Occipital lobe (tissue), 2 donors: Measurements from ENCODE around the gene C9orf85. TPM values are rescaled to one million over a fixed set of nuclear protein-coding genes. Genes with fewer than 3 reads are reported as not detected.

Experiments
- DNase-seq: peaks from one replicate; lab custom pipeline; 2025; lab: John Stamatoyannopoulos, UW
- total RNA-seq: library from RNA; depleted of rRNA; stranded (reverse); fragments of >200 nt; gene quantifications from one replicate; pipeline ENCODE4 v1.2.3, GENCODE V29; 2014

Gene C9orf85
- total RNA-seq, 1 donor from 2014 or later: 14.2 TPM

DNA sequence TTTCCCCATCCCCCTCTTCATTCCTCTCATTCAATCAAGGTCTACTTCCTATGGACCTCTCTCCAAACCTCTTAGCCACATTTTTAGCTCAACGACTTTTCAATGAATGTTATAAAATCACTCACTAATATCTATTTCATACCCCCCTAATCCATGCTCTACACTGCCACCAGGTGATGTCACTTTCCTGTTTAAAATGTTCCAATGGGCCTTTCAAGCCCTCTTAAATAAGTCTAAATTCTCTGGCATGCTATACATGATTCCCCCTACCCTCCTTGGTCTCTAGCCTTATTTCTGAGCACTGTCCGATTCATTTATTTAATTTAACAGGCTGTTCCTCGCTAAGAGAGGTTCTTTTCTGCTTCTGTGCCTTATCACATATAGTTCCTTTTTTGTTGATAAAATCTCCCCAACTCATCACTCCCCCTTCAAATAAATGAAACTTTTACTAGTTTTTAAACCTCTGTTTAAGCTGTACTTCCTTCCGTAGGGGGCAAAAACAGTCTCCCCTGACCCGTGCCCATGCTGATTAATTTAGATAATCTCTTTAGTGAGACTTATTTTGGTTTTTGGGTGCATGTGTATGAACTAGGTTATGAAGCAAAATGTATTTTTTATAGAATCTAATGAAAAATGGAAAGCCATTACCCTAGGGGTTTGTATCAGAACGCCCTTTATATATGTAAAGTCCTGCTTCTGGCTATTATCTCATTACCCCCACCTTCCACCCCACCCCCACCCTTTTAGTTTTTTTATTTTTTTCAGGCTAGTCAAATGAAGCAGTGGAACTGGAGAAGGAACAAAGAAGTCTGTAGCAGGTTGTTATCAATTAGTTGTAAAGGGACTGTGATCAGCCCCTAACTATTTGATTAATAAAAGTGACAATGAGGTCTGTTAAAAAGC lies 9.5 kb upstream of the C9orf85 start:
- DNase-seq: no peak

DNA sequence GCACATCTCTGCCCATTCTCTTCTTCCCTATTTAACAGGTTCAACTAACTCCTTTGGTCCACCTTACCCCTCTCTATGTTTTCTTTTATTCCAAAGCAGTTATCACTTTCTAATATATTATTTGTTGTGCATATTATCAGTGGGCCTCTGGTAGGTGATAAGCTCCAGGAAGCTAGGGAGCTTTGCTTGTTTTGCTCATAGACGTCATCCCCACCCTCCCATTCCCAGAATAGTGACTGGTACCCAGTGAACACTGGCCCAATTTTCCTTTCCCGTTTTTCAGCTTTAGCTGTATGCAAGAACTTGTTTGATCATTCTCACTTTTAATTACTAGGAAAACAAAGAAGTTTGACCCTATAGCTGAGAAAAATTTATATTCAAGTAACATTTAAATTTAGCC lies 7.4 kb upstream of the C9orf85 start:
- DNase-seq: no peak

DNA sequence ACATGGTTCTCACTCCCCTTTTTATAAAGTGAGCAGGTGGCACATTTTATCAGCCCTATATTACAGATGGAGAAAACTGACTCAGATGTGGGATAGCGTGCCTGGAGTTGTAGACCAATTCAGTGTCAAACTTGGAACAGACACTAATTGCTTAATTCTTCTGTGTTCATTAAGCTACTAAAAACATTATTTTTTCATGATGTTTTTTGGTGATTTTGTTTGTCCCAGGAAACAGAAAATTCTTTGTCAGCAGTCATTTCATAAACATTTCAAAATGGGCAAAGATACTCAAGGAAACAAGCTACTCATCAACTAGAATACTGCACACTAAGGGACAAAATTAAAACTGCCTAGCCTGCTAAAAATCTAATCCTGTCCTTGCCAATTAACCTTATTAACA lies 2.6 kb upstream of the C9orf85 start:
- DNase-seq: no peak

DNA sequence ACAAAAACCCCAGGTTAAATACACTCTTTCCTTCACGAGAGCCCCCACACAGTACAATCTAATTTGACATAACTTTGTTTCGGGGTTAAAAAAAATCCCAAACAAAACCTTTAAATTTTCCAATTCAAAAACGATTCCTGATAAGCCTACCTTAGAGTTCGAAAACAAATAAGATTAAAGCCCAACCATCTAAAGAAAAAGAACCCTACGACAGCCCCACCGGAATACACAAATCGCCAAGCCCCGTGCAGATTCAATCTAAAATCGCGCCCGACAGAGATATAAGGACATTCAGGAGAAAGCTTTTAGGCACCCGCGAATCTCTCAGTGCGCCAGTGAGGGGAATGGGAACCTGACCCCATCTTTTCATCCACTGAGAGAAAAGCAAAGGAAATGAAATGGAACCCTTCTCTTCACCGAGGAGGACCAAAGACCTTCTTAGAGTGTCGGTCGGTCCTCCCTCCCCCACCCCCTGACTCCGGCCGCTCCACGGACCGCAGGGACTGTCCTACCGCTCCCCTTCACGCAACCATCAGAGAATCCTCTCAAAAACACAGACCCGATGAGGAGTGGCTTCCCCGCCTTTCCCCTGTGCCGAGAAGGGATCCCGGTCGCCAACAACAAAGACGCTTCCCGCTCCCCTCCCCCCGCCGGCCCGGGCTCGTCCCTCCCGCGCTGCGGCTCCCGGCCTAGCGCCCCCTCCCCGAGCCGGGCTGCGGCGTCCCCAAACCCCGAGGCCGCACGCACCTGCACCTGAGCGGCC lies 1.4 kb upstream of the C9orf85 start:
- peak; percentile 33 for DNase-seq

DNA sequence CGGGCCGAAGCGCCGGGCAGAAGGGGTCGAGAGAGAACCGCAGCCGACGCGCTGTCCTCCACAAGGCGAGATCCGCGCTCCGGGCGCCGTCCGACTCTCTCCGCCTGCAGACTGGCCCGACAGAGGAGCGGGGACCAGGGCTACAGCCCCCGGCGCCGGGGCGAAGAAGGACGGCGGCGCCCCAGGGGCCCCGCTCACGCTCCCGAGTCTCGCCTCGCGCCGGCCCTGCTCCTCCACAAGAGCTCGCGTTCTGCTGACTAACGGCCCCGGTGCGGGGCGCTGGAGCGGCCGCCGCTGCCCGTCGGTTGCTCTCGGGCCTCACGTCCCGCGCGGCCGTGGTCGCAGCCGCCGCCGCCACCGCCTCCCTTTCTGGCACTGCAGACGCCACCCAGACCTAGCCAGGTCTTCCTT lies 784 bp upstream of the C9orf85 start:
- no peak for DNase-seq

DNA sequence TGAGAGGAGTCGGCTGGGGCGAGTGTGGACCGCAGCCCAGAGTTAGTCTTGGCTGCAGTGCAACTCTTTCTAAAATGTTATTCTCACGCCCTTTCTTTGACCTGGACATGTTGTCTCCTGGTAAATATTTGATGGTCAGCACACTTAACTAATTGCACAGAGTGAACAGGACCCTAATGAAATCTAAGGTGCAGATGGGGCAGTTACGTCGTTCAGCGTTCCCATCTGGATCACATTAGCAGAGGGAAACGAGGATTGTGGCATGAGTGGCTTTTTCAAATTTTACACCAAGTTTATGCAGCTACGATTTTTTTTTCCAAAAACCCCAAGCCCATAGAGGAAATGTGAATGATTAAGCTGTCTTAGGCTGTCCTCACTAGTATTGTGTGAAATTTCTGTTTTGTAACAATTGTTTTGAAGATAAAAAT lies 483 bp downstream of the C9orf85 start:
- DNase-seq: no peak

DNA sequence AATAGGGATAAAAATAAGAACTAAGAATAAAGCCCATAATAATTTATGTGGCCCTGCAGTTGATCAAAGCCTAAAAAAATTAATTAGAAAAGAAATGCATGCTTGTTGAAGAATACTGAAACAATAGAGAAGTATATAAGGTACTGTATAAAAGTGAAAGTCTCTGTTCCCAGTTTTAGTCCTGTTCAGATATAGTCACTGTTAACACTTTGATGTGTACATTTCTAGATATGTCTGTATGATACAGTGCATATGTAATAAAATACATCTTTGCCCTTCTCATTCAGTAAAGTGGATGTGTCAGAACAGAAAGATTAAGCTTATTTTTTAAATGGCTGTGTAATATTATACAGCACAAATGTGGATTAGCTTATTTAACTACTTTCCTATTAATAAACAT lies 4.1 kb downstream of the C9orf85 start:
- DNase-seq: no peak

DNA sequence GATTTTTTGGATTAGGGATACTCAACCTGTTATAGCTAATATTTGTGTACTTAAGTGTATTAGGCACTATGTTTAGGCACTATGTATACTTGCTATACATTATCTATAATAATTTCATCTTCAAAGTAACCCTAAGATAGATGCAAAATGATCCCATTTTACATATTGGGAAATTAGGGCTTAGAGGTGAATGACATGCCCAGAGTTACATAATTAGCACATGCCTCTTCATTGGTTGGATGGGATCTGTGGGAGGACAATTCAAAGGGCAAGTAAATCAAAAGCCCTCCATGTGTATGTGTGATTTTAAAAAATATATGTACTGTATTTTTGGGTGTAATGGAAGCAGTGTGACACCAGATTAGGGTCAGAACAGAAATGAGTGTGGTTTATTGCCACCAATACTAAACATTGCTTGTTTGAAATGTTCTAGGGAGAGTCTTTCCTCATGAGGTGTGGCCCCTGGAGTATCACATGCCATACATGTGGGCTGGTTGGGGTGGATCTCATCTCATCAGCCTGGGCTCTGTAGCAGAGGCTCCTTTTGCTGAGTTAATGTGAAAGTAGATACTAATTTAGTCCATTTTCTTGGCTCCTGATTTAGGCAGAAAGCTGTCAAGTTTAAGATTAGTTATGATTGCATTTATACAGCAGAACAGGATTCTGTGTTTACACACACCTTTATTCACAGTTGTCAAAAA lies 5.5 kb downstream of the C9orf85 start:
- DNase-seq: no peak

DNA sequence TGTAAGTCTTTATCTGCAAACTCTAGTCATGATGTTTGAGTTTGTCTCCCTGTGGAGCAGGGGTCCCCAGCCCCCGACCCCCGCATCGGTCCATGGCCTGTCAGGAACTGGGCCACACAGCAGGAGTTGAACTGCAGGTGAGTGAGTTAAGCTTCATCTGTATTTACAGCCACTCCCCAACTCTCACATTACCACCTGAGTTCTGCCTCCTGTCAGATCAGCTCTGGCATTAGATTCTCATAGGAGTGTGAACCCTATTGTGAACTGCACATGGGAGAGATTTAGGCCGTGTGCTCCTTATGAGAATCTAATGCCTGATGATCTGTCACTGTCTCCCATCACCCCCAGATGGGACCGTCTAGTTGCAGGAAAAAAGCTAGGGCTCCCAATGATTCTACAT lies 7.0 kb downstream of the C9orf85 start:
- no peak for DNase-seq

DNA sequence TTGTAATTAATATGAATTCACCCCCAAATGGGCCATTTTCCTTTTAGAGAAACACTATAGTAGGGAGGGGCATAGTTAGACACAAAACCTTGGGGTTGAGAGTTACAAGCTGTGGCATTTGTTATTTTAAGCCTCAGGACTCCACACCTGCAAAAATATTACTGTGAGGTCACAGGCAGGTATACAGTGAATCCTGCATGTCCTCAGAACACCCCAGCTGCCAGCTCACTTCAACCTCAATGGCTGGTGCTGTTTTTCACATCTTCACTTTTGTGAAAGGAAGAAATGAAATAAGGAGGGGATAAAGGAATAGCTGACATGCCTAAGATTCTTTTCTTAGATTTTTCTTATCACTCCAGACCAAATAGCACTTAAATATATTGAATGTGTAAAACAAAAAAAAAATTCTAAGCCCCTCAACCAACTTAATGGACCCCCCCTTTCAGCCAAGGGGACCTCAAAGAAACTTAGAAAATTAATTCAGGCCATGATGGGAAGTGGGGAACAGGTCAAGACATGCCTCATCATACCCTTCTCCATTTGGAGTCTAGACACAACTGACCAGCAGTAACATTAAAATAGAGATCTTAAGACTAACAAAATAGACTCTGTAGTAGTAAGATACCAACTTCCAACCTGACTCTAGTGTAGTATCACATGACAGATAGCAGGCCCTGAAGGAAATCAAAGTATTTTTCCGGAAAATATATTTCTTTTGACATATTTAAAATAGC lies 9.2 kb downstream of the C9orf85 start:
- DNase-seq: no peak

DNA sequence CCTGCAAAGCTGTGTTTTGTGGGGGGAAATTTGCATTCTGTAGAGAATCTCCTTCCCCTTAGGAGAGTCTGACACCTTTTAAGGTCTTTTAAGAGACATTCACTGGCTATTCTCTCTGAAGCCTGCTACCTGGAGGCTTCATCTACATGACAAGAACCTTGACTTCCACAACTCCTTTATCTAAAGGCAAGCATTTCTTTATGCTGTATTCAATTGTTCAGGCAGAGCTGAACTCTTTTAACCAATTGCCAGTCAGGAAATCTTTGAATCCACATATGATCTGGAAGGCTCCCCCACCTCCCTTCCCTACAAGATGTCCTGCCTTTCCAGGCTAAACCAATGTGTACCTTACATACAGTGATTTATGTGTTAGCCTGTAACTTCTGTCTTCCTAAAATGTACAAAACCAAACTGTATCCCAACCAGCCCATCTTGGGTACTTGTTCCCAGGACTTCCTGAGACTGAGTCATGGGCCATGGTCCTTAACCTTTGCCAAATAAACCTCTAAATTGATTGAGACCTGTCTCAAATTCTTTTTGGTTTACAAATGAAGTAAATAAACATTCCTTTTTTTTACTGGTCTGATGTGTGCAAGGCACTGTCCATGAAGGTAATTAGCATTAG lies 9.9 kb downstream of the C9orf85 start:
- DNase-seq: no peak

DNA sequence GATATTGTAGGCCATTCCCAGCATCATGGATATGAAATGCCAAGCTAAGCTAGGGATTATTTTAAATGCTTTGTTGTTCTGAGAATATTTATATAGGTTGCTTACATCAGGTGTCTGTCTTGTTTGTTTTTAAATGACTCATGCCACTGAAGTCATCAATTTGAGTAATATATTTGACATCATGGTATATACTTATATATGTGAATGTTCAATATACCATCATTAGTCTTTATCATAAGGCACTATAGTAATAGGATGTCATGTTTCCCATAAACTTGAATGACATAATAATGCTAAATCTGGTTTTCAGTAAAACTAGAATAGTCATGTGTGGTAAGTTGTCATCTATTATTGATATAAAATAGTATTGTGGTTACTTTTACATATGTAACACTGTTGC lies 13.1 kb downstream of the C9orf85 start:
- DNase-seq: no peak

DNA sequence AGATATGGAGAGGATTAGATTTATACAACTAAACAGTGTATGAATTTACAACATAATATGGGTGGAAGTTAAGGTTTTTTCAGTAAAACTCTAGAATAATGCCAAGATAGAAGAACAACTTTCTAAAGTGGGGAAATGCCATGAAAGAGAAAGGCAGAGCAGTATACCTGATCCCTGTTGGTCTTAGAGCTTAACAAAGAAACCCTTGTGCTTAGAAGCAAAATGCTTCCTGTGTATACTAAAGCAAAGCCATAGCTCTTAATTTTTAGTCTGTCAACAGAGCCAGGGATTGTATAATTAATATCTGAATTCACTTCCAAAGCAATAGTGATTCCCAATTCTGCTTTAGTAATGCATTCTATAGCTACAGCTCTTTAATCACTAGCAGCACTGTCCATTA lies 14.4 kb downstream of the C9orf85 start:
- no peak for DNase-seq

DNA sequence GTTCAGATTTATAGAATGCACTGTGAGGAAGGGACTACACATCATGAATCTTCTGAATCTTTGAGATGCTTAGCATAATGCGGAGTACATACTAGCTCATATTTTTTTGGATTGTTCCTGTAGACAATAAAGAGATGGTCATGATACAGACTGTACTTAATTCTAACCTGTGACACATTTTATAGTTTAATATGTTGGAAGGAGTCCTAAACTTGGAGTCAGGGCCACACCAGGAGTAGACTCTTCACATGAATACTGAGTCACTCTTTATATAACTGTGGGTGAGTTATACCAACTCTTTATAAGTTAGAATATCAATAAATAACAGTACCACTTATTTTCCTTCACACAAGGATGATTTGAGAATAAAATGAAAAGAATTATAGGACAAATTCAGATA lies 16.9 kb downstream of the C9orf85 start:
- no peak for DNase-seq

DNA sequence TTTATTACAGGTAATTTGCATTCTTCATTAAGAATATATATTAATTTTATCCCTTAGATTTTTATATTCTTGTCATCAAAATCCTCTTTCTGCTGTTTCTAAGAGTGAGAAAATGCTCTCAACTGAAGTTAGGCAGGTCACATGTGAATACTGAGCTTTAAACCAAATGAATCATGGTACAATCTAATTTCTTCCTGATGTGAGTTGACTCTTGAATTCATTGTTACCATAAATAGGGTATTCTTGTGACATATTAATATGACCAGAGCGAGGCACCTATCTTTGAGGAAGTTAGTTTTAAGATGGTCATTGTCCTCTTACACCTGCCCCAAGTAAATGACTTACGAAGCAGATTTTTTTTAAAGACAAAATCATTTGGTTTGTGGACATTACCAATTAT lies 17.4 kb downstream of the C9orf85 start:
- DNase-seq: no peak

DNA sequence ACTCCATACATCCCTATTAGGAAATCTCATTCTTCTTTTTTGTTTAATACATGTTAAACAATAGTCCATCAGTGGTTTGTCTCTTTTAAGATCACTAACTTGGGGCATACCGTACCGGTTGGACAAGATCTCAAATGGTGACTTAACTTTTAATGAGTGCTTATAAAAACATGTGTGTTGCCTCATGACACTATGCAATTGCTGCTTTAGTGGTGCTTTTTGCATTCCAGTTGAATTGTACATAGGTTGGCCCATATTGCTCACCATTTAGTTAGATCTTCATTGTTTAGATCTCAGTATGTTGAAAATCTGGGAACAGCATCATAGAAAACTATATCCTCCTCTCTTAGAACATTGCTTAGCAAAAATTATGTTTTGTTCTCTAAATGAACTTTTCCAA lies 17.8 kb downstream of the C9orf85 start:
- no peak for DNase-seq

DNA sequence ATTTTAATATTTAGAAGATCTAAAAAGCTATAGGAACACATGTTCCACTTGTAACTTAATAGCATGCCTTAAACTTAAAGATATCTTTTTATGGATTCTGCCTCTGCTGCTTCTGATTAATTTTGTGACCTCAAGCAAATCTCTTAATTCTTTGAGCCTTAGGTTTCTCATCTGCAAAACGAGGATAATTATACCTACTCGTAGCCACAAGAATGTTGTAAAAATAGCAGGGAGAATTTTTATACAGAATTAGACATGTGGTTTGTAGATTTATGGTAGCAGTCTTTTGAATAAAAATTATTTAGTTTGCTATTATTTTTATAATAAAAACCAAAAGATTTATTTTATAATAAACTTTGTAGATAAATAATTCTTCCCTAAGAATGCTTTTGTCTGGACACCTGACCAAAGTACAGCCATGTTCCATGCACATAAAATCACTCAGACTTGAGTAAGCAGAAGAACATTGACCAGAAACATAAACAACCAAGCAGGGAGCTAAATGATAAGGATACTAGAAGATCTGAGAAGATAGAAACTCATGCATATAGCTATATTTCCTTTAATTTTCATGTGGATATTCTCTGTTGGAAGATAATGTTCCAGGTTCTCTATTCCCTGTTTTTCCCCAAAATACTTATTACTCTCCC lies 18.5 kb downstream of the C9orf85 start:
- no peak for DNase-seq

DNA sequence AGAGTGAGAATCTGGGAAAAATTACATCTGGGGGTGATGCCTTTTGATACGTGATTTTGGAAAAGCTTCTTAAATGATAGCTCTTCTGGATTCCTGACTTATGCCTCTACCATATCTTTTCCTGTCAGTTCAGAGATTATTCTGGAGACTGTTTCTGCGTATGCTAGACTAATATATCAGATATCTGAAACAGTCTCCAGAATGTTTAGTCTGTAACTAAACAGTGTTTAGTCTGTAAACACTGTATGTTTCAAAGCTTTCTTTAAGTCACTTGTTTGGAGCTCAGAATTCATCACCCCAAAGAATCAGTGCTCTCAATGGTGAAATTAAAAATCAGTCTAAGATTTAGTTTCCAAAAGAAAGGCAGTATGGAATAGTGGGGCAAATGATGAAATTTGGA lies 19.7 kb downstream of the C9orf85 start:
- DNase-seq: no peak

DNA sequence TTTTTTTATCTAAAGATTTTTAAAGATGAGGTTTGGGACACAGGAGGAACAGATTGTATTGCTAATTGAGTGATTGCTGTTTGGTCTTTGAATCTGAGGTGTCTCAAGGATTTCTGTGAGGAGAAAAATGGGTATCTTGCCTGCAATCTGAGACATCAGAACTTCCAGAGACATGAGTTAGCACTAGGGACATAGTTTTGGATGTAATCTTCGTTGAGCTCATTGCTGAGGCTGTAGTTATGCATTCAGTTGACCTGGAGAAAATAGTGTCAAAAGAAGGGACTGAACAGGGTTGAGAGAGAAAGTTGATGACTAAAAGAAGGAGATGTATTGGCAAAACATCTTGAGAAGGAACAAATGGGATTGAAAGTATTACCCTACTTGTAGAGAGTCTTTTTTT lies 24.6 kb downstream of the C9orf85 start:
- no peak for DNase-seq

DNA sequence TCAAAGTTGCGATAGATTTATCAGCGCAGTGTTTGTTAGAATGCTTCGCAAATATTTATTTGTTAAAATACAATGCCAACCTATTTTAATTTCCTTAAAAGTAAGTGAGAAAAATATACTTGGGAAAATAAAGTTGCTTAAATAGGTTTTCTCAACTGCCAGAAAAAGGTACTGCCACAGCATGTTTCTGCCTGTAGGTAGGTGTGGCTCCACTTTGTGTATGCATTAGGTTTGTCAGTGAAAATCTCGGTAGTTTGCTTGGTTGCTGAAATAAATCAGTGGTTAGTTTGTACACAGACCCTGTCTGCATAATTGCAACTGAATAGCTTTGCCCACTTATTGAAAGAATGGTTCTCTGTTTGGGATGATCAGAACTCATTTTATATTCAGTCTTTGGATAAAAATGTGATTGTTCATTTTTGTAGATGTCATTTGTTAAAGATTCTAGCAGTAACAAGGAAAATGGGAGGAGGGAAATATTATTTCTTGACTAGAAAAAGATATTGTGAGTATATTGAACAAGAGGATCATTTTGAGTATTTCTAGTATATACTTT lies 25.7 kb downstream of the C9orf85 start:
- no peak for DNase-seq
